SK-N-DZ (cell line): ENCODE data around the gene INTS15.
A peak's percentile ranks its signal among the peaks of the same experiment; 100 is the strongest.
"Not testable (repeated sequence)": the region's sequence is repeated elsewhere in the genome, so short reads cannot be mapped to it uniquely, and the experiment has no call there.

Experiments used
- DNase-seq: peaks from one replicate; pipeline ENCODE4 v3.0.0-alpha.2; 2015; ENCODE audit warnings: low spot score

The INTS15 gene

GRCh38 chr7:6616854-6617643 is 27.2 kb downstream of the INTS15 start:
- no peak for DNase-seq

- no peak for DNase-seq
Measured at GRCh38 chr7:6618621-6619020, 28.8 kb downstream of the INTS15 start.

DNA sequence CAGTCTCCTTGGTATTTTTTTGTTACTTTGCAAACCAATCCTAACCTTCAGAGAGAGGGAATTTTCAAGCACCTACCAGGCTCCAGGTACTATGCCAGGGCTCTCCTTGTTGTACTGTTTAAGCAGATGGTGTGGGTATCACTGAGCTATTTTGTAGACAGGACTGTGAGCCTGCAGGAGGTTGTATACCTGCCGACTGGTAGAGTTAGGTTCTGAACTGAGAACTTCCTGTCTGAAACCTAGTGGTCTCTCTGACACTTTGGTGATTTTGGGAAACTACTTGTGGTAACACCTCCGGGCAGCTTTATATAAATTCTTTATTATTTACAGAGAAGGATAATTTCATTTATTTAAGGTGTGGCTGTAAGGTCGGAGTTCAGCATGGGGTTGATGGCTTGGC is 30.1 kb downstream of the INTS15 start:
- no peak for DNase-seq

- no peak for DNase-seq
Measured at GRCh38 chr7:6621195-6622133, 31.6 kb downstream of the INTS15 start.

DNA sequence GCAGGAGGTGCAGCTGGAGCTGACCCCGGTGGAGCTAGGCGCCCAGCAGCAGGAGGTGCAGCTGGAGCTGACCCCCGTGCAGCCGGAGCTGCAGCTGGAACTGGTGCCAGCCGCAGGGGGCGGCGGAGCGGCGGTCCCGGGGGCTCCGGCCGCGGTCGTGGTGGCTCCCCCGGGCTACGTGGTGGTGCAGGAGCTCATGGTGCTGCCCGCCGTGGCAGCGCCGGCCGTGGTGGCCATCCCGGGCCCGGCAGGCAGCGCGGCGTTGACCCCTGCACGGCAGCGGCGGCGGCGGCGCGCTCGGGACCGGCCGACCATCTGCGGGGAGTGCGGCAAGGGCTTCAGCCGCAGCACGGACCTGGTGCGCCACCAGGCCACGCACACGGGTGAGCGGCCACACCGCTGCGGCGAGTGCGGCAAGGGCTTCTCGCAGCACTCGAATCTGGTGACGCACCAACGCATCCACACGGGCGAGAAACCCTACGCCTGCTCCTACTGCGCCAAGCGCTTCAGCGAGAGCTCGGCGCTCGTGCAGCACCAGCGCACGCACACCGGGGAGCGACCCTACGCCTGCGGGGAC is 32.4 kb downstream of the INTS15 start:
- no peak for DNase-seq

GRCh38 chr7:6623589-6624245 is 33.9 kb downstream of the INTS15 start:
- no peak for DNase-seq

DNA sequence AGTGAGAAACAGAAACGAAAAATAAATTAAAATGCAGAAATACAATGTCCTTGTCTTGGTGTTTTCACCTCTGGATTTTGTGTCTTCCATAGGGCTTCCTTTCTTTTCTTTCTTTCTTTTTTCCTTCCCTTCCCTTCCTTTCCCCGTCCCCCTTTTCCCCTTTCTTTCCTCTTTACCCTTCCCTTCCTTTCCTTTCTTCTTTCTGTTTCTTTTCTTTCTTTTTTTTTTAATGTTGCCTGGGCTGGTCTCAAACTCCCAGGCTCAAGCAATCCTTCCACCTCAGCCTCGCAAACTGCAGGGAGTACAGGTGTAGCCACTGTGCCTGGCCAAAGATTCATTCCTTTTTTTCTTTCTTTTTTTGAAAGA is 34.4 kb downstream of the INTS15 start:
- DNase-seq, result no peak

GRCh38 chr7:6628045-6628444 is 38.2 kb downstream of the INTS15 start:
- DNase-seq, result no peak

DNA sequence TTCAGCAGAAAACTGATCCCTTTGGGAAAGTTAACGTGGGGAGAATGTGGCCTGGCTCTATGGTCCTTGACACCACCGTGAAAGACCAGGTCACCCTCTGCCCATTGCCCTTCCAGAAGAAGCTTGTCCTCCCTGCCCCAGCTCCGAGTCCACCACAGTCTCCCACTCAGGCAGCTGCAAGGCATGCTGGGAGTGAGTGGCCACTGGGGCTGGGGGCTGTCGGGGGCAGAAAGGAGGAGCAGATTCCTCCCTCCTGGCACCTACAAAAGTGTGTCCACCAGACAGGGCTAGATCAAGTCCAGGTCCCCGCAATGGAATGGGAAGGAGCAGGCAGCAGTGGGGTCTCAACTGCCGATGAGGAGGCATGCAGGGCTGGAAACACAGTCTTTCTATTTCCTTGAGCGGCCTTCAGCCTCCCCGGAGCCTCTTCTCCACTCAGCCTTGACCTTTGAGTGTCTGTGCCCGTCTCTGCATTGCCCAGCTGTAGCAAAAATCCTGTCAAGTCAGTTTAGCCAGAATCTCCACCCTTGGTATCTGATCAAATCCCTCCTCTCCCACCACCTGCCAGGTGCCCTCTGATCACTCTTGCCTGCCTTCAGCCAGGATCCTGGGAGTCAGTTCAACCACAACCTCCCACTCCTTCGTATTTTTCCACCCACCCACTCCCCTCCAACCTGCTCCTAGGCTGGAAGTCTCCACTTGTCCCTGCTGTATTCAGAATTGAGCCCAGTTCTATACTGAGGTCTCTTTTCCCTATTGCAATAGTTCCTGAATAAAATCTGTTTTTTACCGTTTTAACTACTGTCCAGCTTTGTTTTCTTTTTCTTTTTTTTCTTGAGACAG is 40.4 kb downstream of the INTS15 start:
- no peak for DNase-seq

DNA sequence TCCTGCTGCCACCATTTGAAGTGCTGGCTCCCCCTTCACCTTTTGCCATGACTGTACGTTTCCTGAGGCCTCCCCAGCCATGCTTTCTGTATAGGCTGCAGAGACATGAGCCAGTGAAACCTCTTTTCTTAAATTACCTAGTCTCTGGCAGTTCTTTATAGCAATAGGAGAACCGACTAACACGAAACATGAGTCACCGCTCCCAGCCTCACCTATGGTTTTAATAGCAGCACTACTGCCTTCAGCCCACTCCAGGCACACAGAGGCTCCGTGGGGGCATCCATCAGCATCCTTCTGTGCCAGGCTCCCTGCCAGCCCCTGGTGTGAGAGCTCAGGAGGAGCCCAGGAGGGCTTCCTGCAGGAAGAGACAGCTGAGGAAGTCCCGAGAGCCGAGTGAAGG is 41.8 kb downstream of the INTS15 start:
- DNase-seq, result no peak

DNA sequence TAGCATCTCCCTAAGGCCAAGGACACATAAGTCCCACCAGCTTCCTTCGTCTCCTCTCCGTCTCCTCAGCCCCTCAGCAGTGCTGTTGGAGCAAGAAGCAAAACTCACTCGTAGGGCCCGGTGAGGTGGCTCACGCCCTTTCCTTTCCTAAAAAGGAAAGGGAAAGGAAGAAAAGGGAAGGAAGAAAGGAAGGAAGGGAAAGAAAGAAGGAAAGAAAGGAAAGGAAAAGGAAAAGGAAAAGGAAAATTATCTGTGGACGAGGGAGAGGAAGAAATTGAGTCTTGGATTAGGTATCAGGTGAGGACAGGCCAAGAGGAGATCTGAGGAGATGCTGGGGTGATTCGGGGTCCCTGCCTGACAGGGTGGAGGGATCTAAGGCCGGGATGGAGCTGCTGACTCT is 44.2 kb downstream of the INTS15 start:
- no peak for DNase-seq

DNA sequence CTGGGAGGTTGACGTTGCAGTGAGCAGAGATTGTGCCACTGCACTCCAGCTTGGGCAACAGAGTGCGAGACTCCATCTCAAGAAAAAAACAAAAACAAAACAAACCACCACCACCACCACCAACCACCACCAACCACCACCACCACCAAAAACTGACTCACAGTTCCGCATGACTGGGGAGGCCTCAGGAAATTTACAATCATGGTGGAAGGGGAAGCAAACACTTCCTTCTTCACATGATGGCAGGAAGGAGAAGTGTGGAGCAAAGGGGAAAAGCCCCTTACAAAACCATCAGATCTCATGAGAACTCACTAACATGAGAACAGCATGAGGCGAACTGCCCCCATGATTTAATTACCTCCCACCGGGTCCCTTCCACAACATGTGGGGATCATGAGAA is 45.1 kb downstream of the INTS15 start:
- DNase-seq, result not testable (repeated sequence)

GRCh38 chr7:6636741-6637543 is 47.1 kb downstream of the INTS15 start, which contains the start of gene ZNF316:
Gene ZNF316 (plus strand): TSS chr7:6637318. CDS start chr7:6642410, 5,092 bp downstream.
- DNase-seq, result no peak

DNA sequence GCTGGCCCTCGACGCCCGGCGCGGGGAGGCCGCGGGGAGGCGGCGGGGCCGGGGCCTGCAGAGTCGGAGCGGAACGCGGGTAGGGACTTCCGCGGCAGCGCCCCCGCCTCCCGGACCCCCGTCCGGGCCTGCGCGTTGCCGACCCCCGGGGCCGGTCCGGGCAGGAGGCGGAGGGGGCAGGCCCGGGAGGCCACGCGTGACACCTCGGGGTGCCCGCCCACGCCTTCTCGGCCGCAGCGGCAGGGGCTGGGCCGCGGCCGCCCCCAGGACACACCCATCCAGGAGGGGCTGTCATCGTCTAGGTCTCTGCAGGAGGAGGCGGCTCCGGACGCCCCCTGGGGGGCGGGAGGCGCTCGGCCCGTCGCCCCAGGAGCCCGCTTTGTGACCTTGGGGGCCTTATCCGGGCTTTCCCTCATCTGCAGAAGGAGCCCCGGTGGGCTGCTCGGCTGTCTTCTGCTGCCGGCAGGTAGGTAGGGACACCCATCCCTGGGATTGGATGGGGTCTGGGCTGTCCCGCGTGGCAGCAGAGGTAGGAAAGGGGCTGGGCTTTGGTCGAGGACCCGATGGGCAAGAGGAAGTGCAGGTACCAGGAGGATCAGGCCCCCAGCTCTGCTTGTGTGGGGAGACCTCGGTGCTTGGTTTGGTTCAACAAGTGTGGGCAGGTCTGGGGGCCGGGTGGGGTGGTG is 47.9 kb downstream of the INTS15 start:
- peak; percentile 60 for DNase-seq

DNA sequence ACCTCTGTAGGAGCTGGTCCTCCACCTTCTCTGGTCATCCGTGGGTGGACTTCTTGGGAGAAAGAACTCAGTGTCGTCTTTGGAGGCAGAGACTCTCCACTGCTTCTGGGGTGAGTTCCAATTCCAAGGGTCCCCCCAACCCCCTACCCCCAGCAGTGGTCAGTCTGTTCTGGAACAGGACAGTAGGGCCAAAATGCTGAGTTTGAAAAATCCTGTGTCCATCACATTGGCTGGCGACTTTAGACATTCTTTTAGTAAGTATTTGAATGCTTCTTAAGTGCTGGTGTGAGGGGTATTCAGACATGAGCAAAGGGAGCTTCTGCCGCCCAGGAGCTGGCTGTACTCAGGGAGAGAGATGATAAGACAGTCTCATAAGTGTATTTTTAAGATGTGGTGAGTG is 49.2 kb downstream of the INTS15 start:
- DNase-seq, result no peak

GRCh38 chr7:6639627-6640026 is 49.8 kb downstream of the INTS15 start:
- no peak for DNase-seq

- DNase-seq, result no peak
Measured at GRCh38 chr7:6640246-6640721, 50.5 kb downstream of the INTS15 start.

GRCh38 chr7:6641305-6642035 is 51.6 kb downstream of the INTS15 start:
- no peak for DNase-seq
